Measurements from ENCODE around the gene NAPA. TPM values are rescaled to one million over a fixed set of nuclear protein-coding genes. Genes with fewer than 3 reads are reported as not detected.
A peak's percentile ranks its signal among the peaks of the same experiment; 100 is the strongest.

Gene NAPA
- total RNA-seq, 6 donors from 2014 or later: 107 to 183 (median 152) TPM

- no peak for ATAC-seq (ENCODE audit: low FRiP score in 2 of 2)
- H3K27me3 ChIP-seq: peaks cover 0 to 50% (median 28%) of the 10 kb centered on the region in 4 donors
- H3K4me3 ChIP-seq: no peak overlapping the region
- no peak overlapping the region for H3K27ac ChIP-seq
- 27 to 33% methylated on average over 9 of the region's 9 CpGs for WGBS, 2 donors
- H3K9me3 ChIP-seq: peaks cover 0 to 6% (median 0%) of the 10 kb centered on the region in 4 donors
- no peak for TF ChIP-seq EP300 (IDR thresholded peaks at IDR 0.05)
- TF ChIP-seq POLR2AphosphoS5 (IDR thresholded peaks at IDR 0.05): no peak
- no peak for TF ChIP-seq CTCF (IDR thresholded peaks at IDR 0.05)
- no peak for TF ChIP-seq POLR2A (IDR thresholded peaks at IDR 0.05)
- no peak for DNase-seq
- no peaks in the 10 kb centered on the region for H3K36me3 ChIP-seq
- peaks cover 9 to 42% (median 29%) of the 10 kb centered on the region in 4 donors for H3K4me1 ChIP-seq
Observed at GRCh38 chr19:47448360-47448727, 66.5 kb downstream of the NAPA start.

- DNase-seq (peak; percentile 31 to 89), ATAC-seq (ENCODE audit: low FRiP score in 2 of 2) (peak; percentile 23 to 69)
- 6 to 10% methylated on average over 15 to 81 of the region's 95 CpGs for WGBS, 2 donors
- Histone ChIP-seq H3K27me3 (peaks cover 0 to 54% (median 30%) of the 10 kb centered on the region in 4 donors), H3K4me3 (peak overlapping the region in 1 of 4 donors; percentile 17), H3K9me3 (peaks cover 0 to 6% (median 0%) of the 10 kb centered on the region in 4 donors), H3K27ac (no peak overlapping the region), H3K36me3 (no peaks in the 10 kb centered on the region), H3K4me1 (peaks cover 9 to 42% (median 29%) of the 10 kb centered on the region in 4 donors)
- TF ChIP-seq EP300 (IDR thresholded peaks at IDR 0.05): no peak
- TF ChIP-seq POLR2AphosphoS5 (IDR thresholded peaks at IDR 0.05): no peak
- peak in 1 of 6 experiments; percentile 16 for TF ChIP-seq CTCF (IDR thresholded peaks at IDR 0.05)
Observed at GRCh38 chr19:47447470-47448359, 67.1 kb downstream of the NAPA start.

GRCh38 chr19:47446534-47447469 lies 68.1 kb downstream of the NAPA start:
- Histone ChIP-seq H3K4me3 (peak overlapping the region in 1 of 4 donors; percentile 17), H3K27ac (no peak overlapping the region), H3K9me3 (peaks cover 0 to 6% (median 0%) of the 10 kb centered on the region in 4 donors), H3K4me1 (peaks cover 9 to 42% (median 29%) of the 10 kb centered on the region in 4 donors), H3K27me3 (peaks cover 0 to 54% (median 30%) of the 10 kb centered on the region in 4 donors), H3K36me3 (no peaks in the 10 kb centered on the region)
- TF ChIP-seq POLR2A (IDR thresholded peaks at IDR 0.05) (no peak), EP300 (IDR thresholded peaks at IDR 0.05) (no peak), CTCF (IDR thresholded peaks at IDR 0.05) (no peak), POLR2AphosphoS5 (IDR thresholded peaks at IDR 0.05) (no peak)
- ATAC-seq (ENCODE audit: low FRiP score in 2 of 2) (peak; percentile 20 to 60), DNase-seq (peak; percentile 24 to 82)
- 18 to 21% methylated on average over 26 to 28 of the region's 28 CpGs for WGBS, 2 donors

GRCh38 chr19:47445937-47446402 lies 68.9 kb downstream of the NAPA start:
- peak; percentile 42 to 84 for DNase-seq
- Histone ChIP-seq H3K9me3 (peaks cover 0 to 6% (median 0%) of the 10 kb centered on the region in 4 donors), H3K27me3 (peaks cover 0 to 54% (median 30%) of the 10 kb centered on the region in 4 donors), H3K36me3 (no peaks in the 10 kb centered on the region), H3K4me1 (peaks cover 9 to 42% (median 29%) of the 10 kb centered on the region in 4 donors), H3K4me3 (no peak overlapping the region), H3K27ac (no peak overlapping the region)
- no peak for TF ChIP-seq CTCF (IDR thresholded peaks at IDR 0.05)
- TF ChIP-seq POLR2A (IDR thresholded peaks at IDR 0.05): no peak
- no peak for TF ChIP-seq EP300 (IDR thresholded peaks at IDR 0.05)
- no peak for TF ChIP-seq POLR2AphosphoS5 (IDR thresholded peaks at IDR 0.05)
- 4% methylated on average over 19 to 21 of the region's 22 CpGs for WGBS, 2 donors
- ATAC-seq (ENCODE audit: low FRiP score in 2 of 2): peak; percentile 49 to 56
